ENCODE measurements around the gene SLC39A11.
"Not testable (repeated sequence)": the region's sequence is repeated elsewhere in the genome, so short reads cannot be mapped to it uniquely, and the experiment has no call there.

The SLC39A11 gene

GRCh38 chr17:72940496-72940895 is 152.0 kb downstream of the SLC39A11 start:
- no peak for DNase-seq

- no peak for DNase-seq
Measured at GRCh38 chr17:72938482-72938881, 154.0 kb downstream of the SLC39A11 start.

GRCh38 chr17:72937707-72938106 is 154.8 kb downstream of the SLC39A11 start:
- DNase-seq = no peak

GRCh38 chr17:72937254-72937653 is 155.2 kb downstream of the SLC39A11 start:
- not testable (repeated sequence) for DNase-seq

- no peak for DNase-seq
Measured at GRCh38 chr17:72935984-72936383, 156.5 kb downstream of the SLC39A11 start.

- no peak for DNase-seq
Measured at GRCh38 chr17:72934927-72935326, 157.6 kb downstream of the SLC39A11 start.

GRCh38 chr17:72931635-72932034 is 160.9 kb downstream of the SLC39A11 start:
- no peak for DNase-seq

- no peak for DNase-seq
Measured at GRCh38 chr17:72931163-72931562, 161.3 kb downstream of the SLC39A11 start.

- no peak for DNase-seq
Measured at GRCh38 chr17:72930031-72930430, 162.5 kb downstream of the SLC39A11 start.

- no peak for DNase-seq
Measured at GRCh38 chr17:72928454-72929136, 163.9 kb downstream of the SLC39A11 start.

GRCh38 chr17:72927760-72928159 is 164.7 kb downstream of the SLC39A11 start:
- DNase-seq = no peak

- DNase-seq = no peak
Measured at GRCh38 chr17:72927146-72927545, 165.3 kb downstream of the SLC39A11 start.

GRCh38 chr17:72926171-72926570 is 166.3 kb downstream of the SLC39A11 start:
- no peak for DNase-seq

- no peak for DNase-seq
Measured at GRCh38 chr17:72924196-72924595, 168.3 kb downstream of the SLC39A11 start.

- DNase-seq = no peak
Measured at GRCh38 chr17:72922219-72922618, 170.3 kb downstream of the SLC39A11 start.

- no peak for DNase-seq
Measured at GRCh38 chr17:72921347-72922054, 171.0 kb downstream of the SLC39A11 start.

GRCh38 chr17:72920513-72920912 is 172.0 kb downstream of the SLC39A11 start:
- DNase-seq = no peak

GRCh38 chr17:72916991-72917390 is 175.5 kb downstream of the SLC39A11 start:
- no peak for DNase-seq

GRCh38 chr17:72915625-72916081 is 176.8 kb downstream of the SLC39A11 start:
- no peak for DNase-seq

- DNase-seq = no peak
Measured at GRCh38 chr17:72913142-72913682, 179.3 kb downstream of the SLC39A11 start.

GRCh38 chr17:72906306-72906705 is 186.2 kb downstream of the SLC39A11 start:
- DNase-seq = no peak

- DNase-seq = no peak
Measured at GRCh38 chr17:72903522-72903921, 189.0 kb downstream of the SLC39A11 start.

GRCh38 chr17:72901657-72902056 is 190.8 kb downstream of the SLC39A11 start:
- DNase-seq = no peak

- no peak for DNase-seq
Measured at GRCh38 chr17:72901083-72901482, 191.4 kb downstream of the SLC39A11 start.

All from NCI-H2227 treated with DMSO at 0.1 percent for 48 hours (cell line).